Measurements from ENCODE around the gene PHF21B.

PHF21B gene

DNA sequence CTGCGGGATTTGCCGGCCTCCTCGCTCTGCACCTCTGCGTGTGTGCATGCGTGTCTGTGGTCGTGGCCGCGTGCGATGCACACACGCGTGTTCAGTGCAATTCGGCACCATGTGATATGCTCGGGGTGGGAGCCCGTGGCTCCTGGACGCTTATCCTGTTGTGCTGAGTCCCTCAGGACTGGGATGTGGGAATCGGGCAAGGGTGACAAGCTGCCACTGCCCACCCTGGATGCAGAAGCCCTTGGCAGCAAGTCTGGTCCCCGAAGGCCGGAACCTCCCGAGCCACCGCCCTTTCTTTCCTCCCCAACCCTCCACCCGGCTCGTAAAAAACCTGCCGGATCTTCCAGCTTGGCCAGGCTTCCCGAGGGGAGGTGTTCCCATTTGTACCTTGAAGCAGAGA, 128.2 kb downstream of the PHF21B start:
- Histone ChIP-seq H3K36me3 (ENCODE audit: control insufficient read depth, insufficient read depth, low read length) (no peaks in the 10 kb centered on the region), H3K9me3 (ENCODE audit: control insufficient read depth, low read length) (no peaks in the 10 kb centered on the region), H3K27me3 (ENCODE audit: control insufficient read depth, insufficient read depth, low read length) (no peaks in the 10 kb centered on the region), H3K9ac (ENCODE audit: low read length) (no peak overlapping the region), H3K4me1 (ENCODE audit: control insufficient read depth, insufficient read depth, low read length) (no peaks in the 10 kb centered on the region), H3K4me3 (ENCODE audit: low read length) (no peak overlapping the region)

DNA sequence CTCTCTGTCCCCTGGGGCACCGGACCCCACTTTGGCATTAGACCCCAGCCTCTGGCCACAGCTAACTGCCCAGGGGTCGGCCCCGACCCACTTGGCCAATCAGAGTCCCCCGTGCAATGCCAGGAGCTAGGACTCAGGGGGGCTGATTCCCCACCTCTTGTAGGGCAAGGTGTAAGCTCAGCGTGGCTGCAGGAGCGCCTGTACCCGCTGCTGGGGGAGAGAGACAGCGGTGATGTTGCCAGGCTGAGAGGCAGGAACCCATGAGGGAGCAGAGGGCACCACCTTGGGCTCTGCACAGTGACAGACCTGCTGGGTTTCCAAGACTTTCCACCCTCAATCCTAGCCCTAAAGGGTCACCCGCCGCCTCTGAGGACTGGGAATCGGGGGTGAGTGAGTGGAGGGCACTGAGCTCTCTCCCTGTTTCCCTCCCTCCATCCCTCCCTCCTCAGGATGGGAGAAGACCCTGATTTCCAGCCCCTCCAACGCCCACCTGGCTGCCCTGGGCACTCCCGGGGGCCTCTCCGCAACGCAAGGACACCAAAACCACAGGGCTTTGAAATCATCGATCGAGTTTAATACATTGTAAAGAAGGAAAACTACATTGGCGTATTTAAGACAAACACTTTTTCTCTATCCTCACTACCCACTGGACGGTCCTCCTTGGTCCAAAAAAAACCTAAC, 129.1 kb downstream of the PHF21B start:
- Histone ChIP-seq H3K4me3 (ENCODE audit: low read length) (no peak overlapping the region), H3K9ac (ENCODE audit: low read length) (no peak overlapping the region), H3K4me1 (ENCODE audit: control insufficient read depth, insufficient read depth, low read length) (no peaks in the 10 kb centered on the region), H3K36me3 (ENCODE audit: control insufficient read depth, insufficient read depth, low read length) (no peaks in the 10 kb centered on the region), H3K27me3 (ENCODE audit: control insufficient read depth, insufficient read depth, low read length) (no peaks in the 10 kb centered on the region), H3K9me3 (ENCODE audit: control insufficient read depth, low read length) (no peaks in the 10 kb centered on the region)

DNA sequence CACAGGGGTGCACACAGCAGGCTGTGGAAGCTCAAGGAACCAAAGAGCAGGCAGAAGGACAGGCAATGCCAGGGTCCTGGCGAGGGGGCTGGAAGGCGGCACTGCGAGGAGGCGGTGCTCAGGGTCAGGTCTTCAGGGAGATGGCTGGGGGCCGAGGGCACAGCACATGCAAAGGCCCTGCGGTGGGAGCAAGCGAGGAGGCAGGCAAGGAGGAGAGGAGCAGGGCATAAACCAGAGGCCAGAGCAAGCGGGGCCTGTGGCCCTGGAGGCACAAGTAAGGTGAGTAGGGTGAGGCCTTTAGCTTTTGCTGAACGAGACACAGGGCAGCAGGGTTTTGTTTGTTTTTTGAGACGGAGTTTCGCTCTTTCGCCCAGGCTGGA, 130.5 kb downstream of the PHF21B start:
- H3K4me1 ChIP-seq (ENCODE audit: control insufficient read depth, insufficient read depth, low read length): no peaks in the 10 kb centered on the region
- H3K27me3 ChIP-seq (ENCODE audit: control insufficient read depth, insufficient read depth, low read length): no peaks in the 10 kb centered on the region
- H3K9ac ChIP-seq (ENCODE audit: low read length): no peak overlapping the region
- H3K4me3 ChIP-seq (ENCODE audit: low read length): no peak overlapping the region
- no peaks in the 10 kb centered on the region for H3K9me3 ChIP-seq (ENCODE audit: control insufficient read depth, low read length)
- no peaks in the 10 kb centered on the region for H3K36me3 ChIP-seq (ENCODE audit: control insufficient read depth, insufficient read depth, low read length)

DNA sequence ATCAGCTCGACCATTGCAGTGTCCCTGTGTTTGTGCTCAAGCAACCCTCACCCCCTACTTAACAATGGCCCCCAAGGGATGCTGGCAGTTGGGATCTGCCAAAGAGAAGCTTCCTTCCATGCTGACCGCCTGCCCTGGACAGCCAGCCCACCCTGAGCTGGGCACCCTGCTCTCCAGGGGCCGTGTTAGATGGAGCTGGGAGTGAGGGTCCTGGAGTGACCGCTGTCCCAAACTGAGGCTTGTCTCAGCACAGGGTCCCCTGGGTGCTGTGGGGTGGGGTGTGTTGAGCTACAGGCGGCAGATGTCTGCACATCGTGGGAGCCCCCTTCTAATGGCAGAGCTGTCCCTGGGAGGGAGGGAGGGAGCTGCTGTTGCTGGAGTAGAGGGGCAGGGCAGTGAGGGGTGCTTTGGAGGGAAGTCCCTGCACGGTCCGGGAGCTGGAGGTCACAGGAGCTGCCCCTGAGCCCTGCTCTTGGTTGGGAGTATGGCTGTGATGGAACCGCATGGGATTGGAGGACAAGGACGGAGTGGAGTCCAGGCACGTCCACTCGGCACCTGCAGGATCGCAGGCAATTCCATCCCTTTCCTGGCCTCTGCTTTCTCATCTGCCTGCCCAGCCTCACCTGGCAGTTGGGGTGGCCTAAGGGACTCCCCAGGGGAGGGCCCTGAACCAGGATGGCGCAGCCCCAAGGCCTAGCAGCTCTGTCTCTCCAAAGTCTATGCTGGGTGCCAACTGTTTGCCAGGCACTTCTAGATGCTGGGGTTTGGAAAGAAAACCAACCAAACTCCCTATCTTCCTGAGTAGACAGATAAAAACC, 131.1 kb downstream of the PHF21B start:
- H3K36me3 ChIP-seq (ENCODE audit: control insufficient read depth, insufficient read depth, low read length): no peaks in the 10 kb centered on the region
- H3K4me1 ChIP-seq (ENCODE audit: control insufficient read depth, insufficient read depth, low read length): no peaks in the 10 kb centered on the region
- H3K27me3 ChIP-seq (ENCODE audit: control insufficient read depth, insufficient read depth, low read length): no peaks in the 10 kb centered on the region
- H3K9me3 ChIP-seq (ENCODE audit: control insufficient read depth, low read length): no peaks in the 10 kb centered on the region
- no peak overlapping the region for H3K4me3 ChIP-seq (ENCODE audit: low read length)
- no peak overlapping the region for H3K9ac ChIP-seq (ENCODE audit: low read length)

DNA sequence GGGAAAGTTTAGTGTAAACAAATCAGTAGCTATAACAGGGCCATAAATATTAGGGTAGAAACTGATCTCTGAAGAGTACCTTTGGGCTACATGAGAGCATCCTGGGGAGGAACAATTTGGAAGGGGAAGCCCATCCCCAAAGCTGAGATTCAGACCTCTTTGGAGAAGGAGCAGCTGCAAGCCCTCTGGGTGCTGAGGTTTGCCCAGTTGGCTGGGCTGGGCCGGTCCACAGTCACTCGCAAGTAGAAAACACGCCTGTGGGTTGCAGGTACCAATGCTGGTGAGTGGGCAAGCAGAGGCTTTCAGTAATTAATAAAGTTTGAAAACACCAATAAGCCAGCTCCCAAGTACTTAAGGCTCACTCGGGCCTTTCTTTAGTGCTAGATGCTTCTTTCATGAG, 132.9 kb downstream of the PHF21B start:
- no peaks in the 10 kb centered on the region for H3K4me1 ChIP-seq (ENCODE audit: control insufficient read depth, insufficient read depth, low read length)
- no peaks in the 10 kb centered on the region for H3K27me3 ChIP-seq (ENCODE audit: control insufficient read depth, insufficient read depth, low read length)
- H3K9me3 ChIP-seq (ENCODE audit: control insufficient read depth, low read length): no peaks in the 10 kb centered on the region
- H3K4me3 ChIP-seq (ENCODE audit: low read length): no peak overlapping the region
- no peak overlapping the region for H3K9ac ChIP-seq (ENCODE audit: low read length)
- H3K36me3 ChIP-seq (ENCODE audit: control insufficient read depth, insufficient read depth, low read length): no peaks in the 10 kb centered on the region

DNA sequence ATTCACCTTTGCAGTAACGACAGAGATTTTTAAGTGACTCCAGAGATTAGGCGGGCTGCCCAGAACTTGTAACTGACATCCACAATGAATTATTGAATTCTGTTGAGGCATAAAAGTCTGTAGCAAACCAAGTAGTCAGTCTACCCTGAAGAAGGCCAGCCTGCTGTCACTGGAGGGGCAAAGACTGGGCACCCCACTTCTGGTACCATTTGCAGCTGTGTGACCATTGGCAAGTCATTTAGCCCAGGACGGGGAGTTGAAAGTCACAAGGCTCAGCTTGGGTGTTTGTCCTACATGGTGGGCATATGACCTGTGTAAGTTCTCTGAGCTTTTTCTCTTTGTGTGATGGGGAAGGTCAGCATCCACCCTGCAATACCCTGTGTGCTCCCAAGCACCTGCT, 138.0 kb downstream of the PHF21B start:
- Histone ChIP-seq H3K27me3 (ENCODE audit: control insufficient read depth, insufficient read depth, low read length) (no peaks in the 10 kb centered on the region), H3K4me1 (ENCODE audit: control insufficient read depth, insufficient read depth, low read length) (peaks cover 8% of the 10 kb centered on the region), H3K4me3 (ENCODE audit: low read length) (no peak overlapping the region), H3K9me3 (ENCODE audit: control insufficient read depth, low read length) (no peaks in the 10 kb centered on the region), H3K36me3 (ENCODE audit: control insufficient read depth, insufficient read depth, low read length) (no peaks in the 10 kb centered on the region), H3K9ac (ENCODE audit: low read length) (no peak overlapping the region)

DNA sequence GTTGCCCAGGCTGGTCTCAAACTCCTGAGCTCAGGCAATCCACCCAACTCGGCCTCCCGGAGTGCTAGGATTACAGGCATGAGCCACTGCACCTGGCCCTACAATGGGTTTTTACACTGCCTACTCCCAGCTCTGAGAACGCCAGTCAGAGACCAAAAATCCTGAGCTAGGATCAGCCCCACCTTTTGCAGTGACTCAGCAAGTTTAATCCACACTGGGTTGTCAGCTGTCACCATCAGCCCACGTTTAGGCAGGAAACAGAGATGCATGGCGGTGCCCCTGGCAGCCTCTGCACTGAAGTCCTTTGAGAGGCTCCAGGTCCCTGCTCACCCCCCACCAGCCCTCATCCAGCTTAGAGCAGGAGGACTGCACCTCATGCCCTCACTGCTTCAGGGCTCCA, 139.8 kb downstream of the PHF21B start:
- Histone ChIP-seq H3K9me3 (ENCODE audit: control insufficient read depth, low read length) (no peaks in the 10 kb centered on the region), H3K9ac (ENCODE audit: low read length) (no peak overlapping the region), H3K27me3 (ENCODE audit: control insufficient read depth, insufficient read depth, low read length) (no peaks in the 10 kb centered on the region), H3K4me3 (ENCODE audit: low read length) (no peak overlapping the region), H3K36me3 (ENCODE audit: control insufficient read depth, insufficient read depth, low read length) (no peaks in the 10 kb centered on the region), H3K4me1 (ENCODE audit: control insufficient read depth, insufficient read depth, low read length) (peaks cover 8% of the 10 kb centered on the region)

DNA sequence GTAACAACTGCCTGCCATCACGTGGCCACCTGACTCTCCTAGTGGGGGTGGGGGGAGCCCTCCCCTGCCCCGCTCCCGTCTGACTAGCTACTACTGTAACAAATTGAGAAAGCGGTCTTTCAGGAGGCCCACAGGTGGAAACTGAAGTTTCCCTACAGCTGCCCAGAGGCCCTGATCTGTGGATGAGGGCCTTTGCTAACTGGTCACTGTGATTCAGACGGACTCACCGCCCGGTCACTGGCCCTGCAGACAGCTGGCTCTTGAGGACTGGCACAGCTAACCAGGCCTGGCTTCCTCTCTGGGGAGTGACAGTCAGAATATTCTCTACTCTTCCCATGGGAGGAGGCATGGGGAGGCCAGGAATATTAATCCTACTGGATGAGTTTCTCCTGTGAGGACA, 140.6 kb downstream of the PHF21B start:
- H3K4me1 ChIP-seq (ENCODE audit: control insufficient read depth, insufficient read depth, low read length): peaks cover 8% of the 10 kb centered on the region
- H3K9ac ChIP-seq (ENCODE audit: low read length): no peak overlapping the region

DNA sequence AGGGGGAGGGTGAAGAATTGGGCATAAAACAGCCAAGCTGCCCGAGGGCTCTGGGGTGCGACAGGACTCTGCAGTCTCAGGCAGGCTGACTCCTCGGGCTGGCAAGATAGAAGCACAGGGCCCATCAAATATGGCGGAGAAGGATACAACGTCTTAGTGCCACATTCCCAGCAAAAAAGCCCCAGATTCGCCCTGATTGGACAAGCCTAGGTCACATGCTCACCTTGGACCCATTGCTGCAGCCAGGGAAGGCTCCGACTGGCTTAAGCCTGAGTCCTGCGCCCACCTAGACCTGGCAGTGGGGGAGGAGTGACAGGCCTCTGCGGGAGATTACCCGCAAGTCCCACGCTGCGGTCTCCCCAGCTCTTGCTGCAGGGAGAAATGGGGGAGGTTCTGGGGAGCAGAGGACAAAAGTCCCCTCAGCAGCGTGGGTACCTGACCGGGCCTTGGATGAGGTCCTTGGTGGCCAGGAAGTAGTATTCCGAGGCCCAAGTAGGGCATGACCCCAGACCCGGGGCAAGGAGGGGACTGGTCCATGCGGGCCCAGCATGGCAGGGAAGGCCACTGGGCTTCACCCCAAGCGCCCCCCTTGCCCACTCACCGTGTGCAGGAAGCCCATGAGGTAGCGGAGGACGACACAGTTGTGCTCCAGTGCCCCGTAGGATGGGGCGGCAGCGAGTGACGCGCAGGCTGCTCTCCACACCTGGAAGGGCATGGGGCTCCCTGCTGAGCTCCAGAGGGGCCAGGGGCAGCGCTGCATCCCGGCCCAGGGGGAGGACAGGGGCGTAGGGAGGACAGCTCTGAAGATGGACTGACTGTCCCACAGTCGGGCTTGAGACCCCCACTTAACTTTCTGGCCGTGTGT, 144.4 kb downstream of the PHF21B start:
- no peaks in the 10 kb centered on the region for H3K36me3 ChIP-seq (ENCODE audit: control insufficient read depth, insufficient read depth, low read length)
- H3K4me1 ChIP-seq (ENCODE audit: control insufficient read depth, insufficient read depth, low read length): peaks cover 8% of the 10 kb centered on the region
- no peak overlapping the region for H3K4me3 ChIP-seq (ENCODE audit: low read length)
- no peaks in the 10 kb centered on the region for H3K9me3 ChIP-seq (ENCODE audit: control insufficient read depth, low read length)
- H3K9ac ChIP-seq (ENCODE audit: low read length): no peak overlapping the region
- no peaks in the 10 kb centered on the region for H3K27me3 ChIP-seq (ENCODE audit: control insufficient read depth, insufficient read depth, low read length)

More for the DNA sequence above, 140.6 kb downstream of the PHF21B start:
- H3K4me3 ChIP-seq (ENCODE audit: low read length): no peak overlapping the region
- no peaks in the 10 kb centered on the region for H3K27me3 ChIP-seq (ENCODE audit: control insufficient read depth, insufficient read depth, low read length)
- H3K36me3 ChIP-seq (ENCODE audit: control insufficient read depth, insufficient read depth, low read length): no peaks in the 10 kb centered on the region
- no peaks in the 10 kb centered on the region for H3K9me3 ChIP-seq (ENCODE audit: control insufficient read depth, low read length)

DNA sequence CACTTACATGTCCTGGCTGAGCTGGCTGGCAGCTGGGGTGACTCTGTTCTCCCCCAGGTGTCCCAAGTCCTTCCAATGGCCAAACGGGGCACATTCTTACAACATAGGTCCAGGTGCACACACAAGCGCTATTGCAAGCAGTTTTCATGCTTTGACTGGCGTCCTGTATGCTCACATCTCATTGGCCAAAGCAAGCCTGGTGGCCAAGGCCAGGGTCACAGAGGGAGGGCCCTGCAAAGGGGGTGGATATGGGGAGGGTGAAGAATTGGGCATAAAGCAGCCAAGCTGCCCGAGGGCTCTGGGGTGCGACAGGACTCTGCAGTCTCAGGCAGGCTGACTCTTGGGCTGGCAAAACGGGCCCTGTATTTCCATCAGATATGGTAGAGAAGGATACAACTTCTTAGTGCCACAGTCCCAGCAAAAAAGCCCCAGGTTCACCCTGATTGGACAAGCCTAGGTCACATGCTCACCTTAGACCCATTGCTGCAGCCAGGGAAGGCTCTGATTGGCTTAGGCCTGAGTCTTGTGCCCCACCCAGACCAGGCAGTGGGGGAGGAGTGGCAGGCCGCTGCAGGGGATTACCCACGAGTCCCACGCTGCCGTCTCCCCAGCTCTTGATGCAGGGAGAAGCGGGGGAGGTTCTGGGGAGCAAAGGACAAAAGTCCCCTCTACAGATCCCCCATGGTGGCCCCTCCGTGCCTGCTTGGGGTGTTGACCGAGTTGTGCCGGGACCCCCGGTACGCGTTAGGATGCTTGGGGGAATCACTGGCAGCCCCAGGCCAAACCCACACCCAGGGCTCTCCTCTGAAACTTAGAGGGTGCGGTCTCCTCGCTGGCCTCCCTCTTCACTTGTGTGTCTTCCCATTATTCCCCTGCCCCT, 146.6 kb downstream of the PHF21B start:
- Histone ChIP-seq H3K9ac (ENCODE audit: low read length) (no peak overlapping the region), H3K4me3 (ENCODE audit: low read length) (no peak overlapping the region), H3K36me3 (ENCODE audit: control insufficient read depth, insufficient read depth, low read length) (no peaks in the 10 kb centered on the region), H3K9me3 (ENCODE audit: control insufficient read depth, low read length) (no peaks in the 10 kb centered on the region), H3K4me1 (ENCODE audit: control insufficient read depth, insufficient read depth, low read length) (no peaks in the 10 kb centered on the region), H3K27me3 (ENCODE audit: control insufficient read depth, insufficient read depth, low read length) (no peaks in the 10 kb centered on the region)

DNA sequence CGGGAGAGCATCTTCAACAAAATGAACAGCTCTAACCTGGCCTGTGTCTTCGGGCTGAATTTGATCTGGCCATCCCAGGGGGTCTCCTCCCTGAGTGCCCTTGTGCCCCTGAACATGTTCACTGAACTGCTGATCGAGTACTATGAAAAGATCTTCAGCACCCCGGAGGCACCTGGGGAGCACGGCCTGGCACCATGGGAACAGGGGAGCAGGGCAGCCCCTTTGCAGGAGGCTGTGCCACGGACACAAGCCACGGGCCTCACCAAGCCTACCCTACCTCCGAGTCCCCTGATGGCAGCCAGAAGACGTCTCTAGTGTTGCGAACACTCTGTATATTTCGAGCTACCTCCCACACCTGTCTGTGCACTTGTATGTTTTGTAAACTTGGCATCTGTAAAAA, 147.5 kb downstream of the PHF21B start:
- no peaks in the 10 kb centered on the region for H3K4me1 ChIP-seq (ENCODE audit: control insufficient read depth, insufficient read depth, low read length)

More for the DNA sequence above, 147.5 kb downstream of the PHF21B start:
- H3K9me3 ChIP-seq (ENCODE audit: control insufficient read depth, low read length): no peaks in the 10 kb centered on the region
- no peak overlapping the region for H3K4me3 ChIP-seq (ENCODE audit: low read length)
- H3K9ac ChIP-seq (ENCODE audit: low read length): no peak overlapping the region
- no peaks in the 10 kb centered on the region for H3K36me3 ChIP-seq (ENCODE audit: control insufficient read depth, insufficient read depth, low read length)
- no peaks in the 10 kb centered on the region for H3K27me3 ChIP-seq (ENCODE audit: control insufficient read depth, insufficient read depth, low read length)
